Mesodermal cell (in vitro differentiated cells): Measurements from ENCODE around the gene DDX60.
"Not testable (repeated sequence)": the region's sequence is repeated elsewhere in the genome, so short reads cannot be mapped to it uniquely, and the experiment has no call there.

Source experiments
- H3K27ac ChIP-seq: 2 replicates; pipeline ENCODE4 v1.7.0; 2013; ENCODE audit warnings: mild to moderate bottlenecking, low read depth, low read length, moderate library complexity; ENCODE audit not compliant: severe bottlenecking
- H3K36me3 ChIP-seq: 2 replicates; pipeline ENCODE4 v1.7.1; 2013; ENCODE audit warnings: mild to moderate bottlenecking, low read length, moderate library complexity; ENCODE audit not compliant: control insufficient read depth, insufficient read depth
- H3K4me1 ChIP-seq: one replicate; pipeline ENCODE4 v1.7.1; 2013; ENCODE audit warnings: mild to moderate bottlenecking, low read length; ENCODE audit not compliant: insufficient read depth, control insufficient read depth, poor library complexity, severe bottlenecking
- H3K4me3 ChIP-seq: 2 replicates; pipeline ENCODE4 v1.7.0; 2013; ENCODE audit warnings: low read length, control low read depth, mild to moderate bottlenecking; ENCODE audit not compliant: insufficient read depth, poor library complexity, severe bottlenecking; ENCODE audit errors: extremely low read depth
- H3K9me3 ChIP-seq: 2 replicates; pipeline ENCODE4 v1.7.1; 2013; ENCODE audit warnings: mild to moderate bottlenecking, low read length, moderate library complexity; ENCODE audit not compliant: control insufficient read depth
- WGBS, 2 experiments: methylation state at CpG; one replicate each; pipeline ENCODE4 v1.1.5; 2013; ENCODE audit warnings: missing lambda C conversion rate in 2 of 2; ENCODE audit not compliant: insufficient coverage in 2 of 2; 5-methylcytosine and 5-hydroxymethylcytosine counted together

The DDX60 gene

GRCh38 chr4:168335621-168336020 is 17.1 kb upstream of the DDX60 start:
- no peak overlapping the region for H3K4me3 ChIP-seq
- no peaks in the 10 kb centered on the region for H3K36me3 ChIP-seq
- H3K4me1 ChIP-seq, result peaks cover 3% of the 10 kb centered on the region
- H3K9me3 ChIP-seq, result no peaks in the 10 kb centered on the region
- H3K27ac ChIP-seq, result no peak overlapping the region

- Histone ChIP-seq H3K9me3 (no peaks in the 10 kb centered on the region), H3K4me1 (peaks cover 3% of the 10 kb centered on the region), H3K36me3 (no peaks in the 10 kb centered on the region), H3K4me3 (no peak overlapping the region), H3K27ac (no peak overlapping the region)
- WGBS, 2 experiments, result 83 to 100% methylated on average over 1 of the region's 1 CpG
Observed at GRCh38 chr4:168334053-168334452, 15.5 kb upstream of the DDX60 start.

DNA sequence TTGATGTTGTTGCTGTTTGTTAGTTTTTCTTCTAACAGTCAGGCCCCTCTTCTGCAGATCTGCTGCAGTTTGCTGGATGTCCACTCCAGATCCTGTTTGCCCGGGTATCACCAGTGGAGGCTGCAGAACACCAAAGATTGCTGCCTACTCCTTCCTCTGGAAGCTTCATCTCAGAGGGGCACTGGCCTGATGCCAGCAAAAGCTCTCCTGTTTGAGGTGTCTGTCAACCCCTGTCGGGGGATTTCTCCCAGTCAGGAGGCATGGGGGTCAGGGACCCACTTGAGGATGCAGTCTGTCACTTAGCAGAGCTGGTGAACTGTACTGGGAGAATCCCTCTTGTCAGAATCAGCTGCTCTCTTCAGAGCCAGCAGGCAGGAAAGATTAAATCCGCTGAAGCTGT is 12.0 kb upstream of the DDX60 start:
- 87 to 100% methylated on average over 2 to 3 of the region's 3 CpGs for WGBS, 2 experiments
- not testable (repeated sequence) for H3K36me3 ChIP-seq, H3K9me3 ChIP-seq, H3K4me1 ChIP-seq, H3K4me3 ChIP-seq, H3K27ac ChIP-seq

- no peak overlapping the region for H3K27ac ChIP-seq
- no peak overlapping the region for H3K4me3 ChIP-seq
- H3K4me1 ChIP-seq, result no peaks in the 10 kb centered on the region
- no peaks in the 10 kb centered on the region for H3K36me3 ChIP-seq
- WGBS, 2 experiments, result 89 to 94% methylated on average over 2 to 3 of the region's 4 CpGs
- H3K9me3 ChIP-seq, result no peaks in the 10 kb centered on the region
Observed at GRCh38 chr4:168325591-168325990, 7.0 kb upstream of the DDX60 start.

- 95 to 100% methylated on average over 2 of the region's 3 CpGs for WGBS, 2 experiments
- Histone ChIP-seq H3K9me3 (no peaks in the 10 kb centered on the region), H3K36me3 (no peaks in the 10 kb centered on the region), H3K27ac (no peak overlapping the region), H3K4me3 (no peak overlapping the region), H3K4me1 (no peaks in the 10 kb centered on the region)
Observed at GRCh38 chr4:168321006-168321405, 2.5 kb upstream of the DDX60 start.

DNA sequence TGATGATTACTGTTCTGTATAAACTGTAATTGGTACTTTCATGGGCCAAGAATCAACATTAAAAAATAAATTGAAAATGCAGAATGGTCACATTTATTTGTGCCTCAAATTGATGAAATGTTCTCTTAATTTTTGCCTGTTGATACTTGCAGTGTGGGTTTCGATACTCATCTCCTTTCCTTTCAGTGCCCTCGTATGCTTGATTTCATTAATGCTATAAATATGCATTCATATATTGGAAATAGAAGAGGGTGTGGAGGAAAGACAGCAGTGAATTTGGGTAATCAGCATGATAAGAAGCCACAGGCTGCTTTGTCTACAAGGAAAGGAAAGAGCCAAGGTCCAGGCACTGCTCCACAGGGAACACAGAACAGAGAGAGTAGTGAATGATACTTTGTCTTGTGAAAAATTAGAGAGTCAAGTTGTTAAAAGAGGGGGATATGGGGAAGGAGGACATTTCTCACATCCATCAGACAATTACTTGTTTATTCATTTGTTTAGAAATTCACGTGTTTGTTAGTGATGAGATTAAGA is 1.0 kb upstream of the DDX60 start:
- Histone ChIP-seq H3K4me1 (no peaks in the 10 kb centered on the region), H3K4me3 (no peak overlapping the region), H3K9me3 (no peaks in the 10 kb centered on the region), H3K27ac (no peak overlapping the region), H3K36me3 (no peaks in the 10 kb centered on the region)
- WGBS, 2 experiments, result no CpG with 5 or more reads among the region's 3 CpGs

DNA sequence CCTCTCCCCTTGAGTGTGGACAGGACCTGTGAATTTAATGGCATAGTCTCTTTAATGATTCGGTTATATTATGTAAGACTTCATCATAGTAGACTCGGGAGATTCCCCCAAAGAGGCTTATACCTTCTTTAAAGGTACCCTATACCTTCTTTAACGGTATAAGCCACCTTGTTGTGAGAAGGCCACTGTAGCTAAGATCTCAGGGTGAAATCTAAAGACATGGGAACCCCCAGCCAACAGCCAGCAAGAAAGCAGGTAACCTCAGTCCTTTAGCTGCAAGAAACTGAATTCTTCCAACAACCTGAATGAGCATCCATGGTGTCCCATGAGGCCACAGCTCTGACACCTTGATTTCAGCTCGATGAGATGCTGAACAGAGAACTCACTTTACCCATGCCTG is 931 bp downstream of the DDX60 start:
- Histone ChIP-seq H3K9me3 (no peaks in the 10 kb centered on the region), H3K36me3 (no peaks in the 10 kb centered on the region), H3K4me3 (no peak overlapping the region), H3K4me1 (no peaks in the 10 kb centered on the region), H3K27ac (no peak overlapping the region)
- 80 to 88% methylated on average over 1 to 3 of the region's 4 CpGs for WGBS, 2 experiments

DNA sequence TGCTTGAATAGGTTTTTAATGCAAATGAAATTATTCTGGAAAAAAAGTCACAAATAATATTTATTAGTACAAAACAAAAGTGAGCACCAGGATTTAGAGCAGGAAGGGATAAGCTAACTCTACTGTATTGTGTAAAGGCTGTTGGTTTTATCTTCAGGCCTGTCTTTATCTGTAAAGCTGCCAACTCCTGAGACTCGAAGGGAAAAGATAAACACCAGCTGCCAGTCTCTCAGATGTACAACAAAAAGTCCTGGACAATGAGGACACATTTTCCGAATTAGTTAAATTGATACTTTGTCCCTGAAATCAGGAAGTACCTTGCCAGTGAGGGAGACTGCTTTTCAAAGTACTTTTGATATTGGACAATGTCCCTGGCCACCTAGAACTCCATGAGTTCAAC is 8.8 kb downstream of the DDX60 start:
- no peak overlapping the region for H3K27ac ChIP-seq
- 73 to 80% methylated on average over 1 to 2 of the region's 2 CpGs for WGBS, 2 experiments
- H3K36me3 ChIP-seq, result no peaks in the 10 kb centered on the region

GRCh38 chr4:168308912-168309311 is 9.6 kb downstream of the DDX60 start:
- Histone ChIP-seq H3K4me3 (no peak overlapping the region), H3K36me3 (no peaks in the 10 kb centered on the region), H3K9me3 (no peaks in the 10 kb centered on the region), H3K27ac (no peak overlapping the region), H3K4me1 (no peaks in the 10 kb centered on the region)
- no CpG with 5 or more reads among the region's 2 CpGs for WGBS, 2 experiments

More for the DNA sequence above, 8.8 kb downstream of the DDX60 start:
- Histone ChIP-seq H3K4me1 (no peaks in the 10 kb centered on the region), H3K4me3 (no peak overlapping the region), H3K9me3 (no peaks in the 10 kb centered on the region)

DNA sequence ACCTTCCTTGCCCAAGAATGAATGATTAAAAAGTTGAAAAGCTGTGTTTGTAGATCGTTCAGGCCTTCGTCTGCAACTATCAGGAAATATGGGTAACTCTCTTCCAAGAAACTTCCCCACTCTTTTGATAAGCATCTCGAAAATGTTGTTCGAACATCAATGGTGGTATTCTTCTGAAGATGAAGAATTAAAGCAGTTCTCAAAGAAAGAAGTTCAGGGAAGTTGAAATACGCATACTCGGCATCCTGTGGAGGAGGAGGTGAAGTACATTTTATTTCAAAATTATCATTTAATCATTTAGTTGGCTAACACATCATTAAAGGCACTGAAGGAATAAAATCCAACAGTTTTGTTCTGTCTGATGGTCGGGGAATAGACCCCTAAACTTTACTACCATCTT is 12.1 kb downstream of the DDX60 start:
- H3K4me1 ChIP-seq, result no peaks in the 10 kb centered on the region
- no CpG with 5 or more reads among the region's 7 CpGs for WGBS, 2 experiments
- H3K36me3 ChIP-seq, result no peaks in the 10 kb centered on the region
- H3K27ac ChIP-seq, result no peak overlapping the region
- no peak overlapping the region for H3K4me3 ChIP-seq
- no peaks in the 10 kb centered on the region for H3K9me3 ChIP-seq

GRCh38 chr4:168304744-168305459 is 13.7 kb downstream of the DDX60 start:
- Histone ChIP-seq H3K4me3 (no peak overlapping the region), H3K27ac (no peak overlapping the region), H3K4me1 (no peaks in the 10 kb centered on the region), H3K9me3 (no peaks in the 10 kb centered on the region), H3K36me3 (no peaks in the 10 kb centered on the region)
- WGBS, 2 experiments, result no CpG with 5 or more reads among the region's 3 CpGs
